Mesenchymal stem cell (in vitro differentiated cells and primary cell): ENCODE measurements around the gene PLSCR4.

Experiments used
- DNase-seq: peaks from one replicate; pipeline ENCODE4 v3.0.0-alpha.2; 2013
- H2AFZ ChIP-seq: one replicate; pipeline ENCODE4 v1.6.1; 2013; ENCODE audit warnings: low read depth, mild to moderate bottlenecking, control low read depth, inconsistent platforms, low read length, moderate library complexity
- H2AK5ac ChIP-seq: 2 replicates; pipeline ENCODE4 v1.6.1; 2013; ENCODE audit warnings: low read length, moderate library complexity, mild to moderate bottlenecking, inconsistent platforms; ENCODE audit not compliant: severe bottlenecking
- H2BK120ac ChIP-seq: one replicate; pipeline ENCODE4 v1.6.1; 2013; ENCODE audit warnings: low read depth, mild to moderate bottlenecking, inconsistent platforms, low read length, moderate library complexity
- H2BK12ac ChIP-seq, 2 experiments: one replicate each; pipeline ENCODE4 v1.6.1; 2013; ENCODE audit warnings: inconsistent platforms in 2 of 2, low read length in 2 of 2, mild to moderate bottlenecking in 2 of 2, moderate library complexity in 2 of 2, control low read depth in 1 of 2
- H2BK15ac ChIP-seq: one replicate; pipeline ENCODE4 v1.6.1; 2013; ENCODE audit warnings: mild to moderate bottlenecking, low read depth, inconsistent platforms; ENCODE audit not compliant: poor library complexity, severe bottlenecking
- H2BK5ac ChIP-seq: 2 replicates; pipeline ENCODE4 v1.6.1; 2013; ENCODE audit warnings: low read depth, mild to moderate bottlenecking, low read length, control low read depth, inconsistent platforms; ENCODE audit not compliant: poor library complexity, severe bottlenecking
- H3K14ac ChIP-seq, 2 experiments: one replicate each; pipeline ENCODE4 v1.6.1; 2013; ENCODE audit warnings: inconsistent platforms in 2 of 2, low read length in 2 of 2, control low read depth in 1 of 2, mild to moderate bottlenecking in 1 of 2, moderate library complexity in 1 of 2
- H3K18ac ChIP-seq, 2 experiments: one replicate each; pipeline ENCODE4 v1.6.1; 2013; ENCODE audit warnings: inconsistent platforms in 2 of 2, low read length in 2 of 2, control low read depth in 1 of 2, low read depth in 1 of 2, mild to moderate bottlenecking in 1 of 2
- H3K23ac ChIP-seq, 2 experiments: one replicate each; pipeline ENCODE4 v1.6.1; 2013; ENCODE audit warnings: inconsistent platforms in 2 of 2, low read length in 2 of 2, mild to moderate bottlenecking in 2 of 2, moderate library complexity in 2 of 2, control low read depth in 1 of 2
- H3K27ac ChIP-seq: 2 replicates; pipeline ENCODE4 v1.5.1; 2013; ENCODE audit warnings: mild to moderate bottlenecking, moderate library complexity, low read length, control low read depth, inconsistent platforms; ENCODE audit not compliant: poor library complexity, severe bottlenecking
- H3K27me3 ChIP-seq, 2 experiments: 2 replicates each; pipeline versions ENCODE4 v1.6.1 to v1.7.0; 2013; ENCODE audit warnings: low read length in 2 of 2, mild to moderate bottlenecking in 2 of 2, moderate library complexity in 2 of 2, control low read depth in 1 of 2, inconsistent platforms in 1 of 2; ENCODE audit not compliant: control insufficient read depth in 1 of 2, insufficient read depth in 1 of 2
- H3K36me3 ChIP-seq, 2 experiments: 2 replicates each; pipeline versions ENCODE4 v1.6.1 to v1.7.0; 2013; ENCODE audit warnings: low read length in 2 of 2, control low read depth in 1 of 2, inconsistent platforms in 1 of 2, low read depth in 1 of 2, mild to moderate bottlenecking in 1 of 2; ENCODE audit not compliant: insufficient read depth in 2 of 2, control insufficient read depth in 1 of 2
- H3K4ac ChIP-seq, 2 experiments: one replicate each; pipeline ENCODE4 v1.6.1; 2013; ENCODE audit warnings: inconsistent platforms in 2 of 2, low read length in 2 of 2, mild to moderate bottlenecking in 2 of 2, moderate library complexity in 2 of 2, control low read depth in 1 of 2, low read depth in 1 of 2
- H3K4me1 ChIP-seq: 2 replicates; pipeline ENCODE4 v1.6.1; 2013; ENCODE audit warnings: low read depth, low read length, control low read depth; ENCODE audit not compliant: control insufficient read depth, insufficient read depth
- H3K4me2 ChIP-seq: 2 replicates; pipeline ENCODE4 v1.6.1; 2013; ENCODE audit warnings: low read length, mild to moderate bottlenecking, inconsistent platforms; ENCODE audit not compliant: poor library complexity, severe bottlenecking
- H3K4me3 ChIP-seq, 2 experiments: 2 replicates each; pipeline versions ENCODE4 v1.5.1 to v1.7.0; 2013; ENCODE audit warnings: low read length in 2 of 2, mild to moderate bottlenecking in 2 of 2, control low read depth in 1 of 2, low read depth in 1 of 2; ENCODE audit not compliant: insufficient read depth in 1 of 2
- H3K79me1 ChIP-seq: replicated peaks from 2 replicates; pipeline ENCODE4 v1.6.1; 2013; ENCODE audit warnings: mild to moderate bottlenecking, control low read depth, low read length, inconsistent platforms; ENCODE audit not compliant: poor library complexity, severe bottlenecking
- H3K9ac ChIP-seq: 2 replicates; pipeline ENCODE4 v1.7.0; 2013; ENCODE audit warnings: mild to moderate bottlenecking, low read length, moderate library complexity
- H3K9me3 ChIP-seq: 2 replicates; pipeline ENCODE4 v1.7.0; 2013; ENCODE audit warnings: mild to moderate bottlenecking, low read length; ENCODE audit not compliant: control insufficient read depth
- H4K8ac ChIP-seq: one replicate; pipeline ENCODE4 v1.6.1; 2013; ENCODE audit warnings: inconsistent platforms, mild to moderate bottlenecking, low read length, moderate library complexity
- H4K91ac ChIP-seq: one replicate; pipeline ENCODE4 v1.6.1; 2013; ENCODE audit warnings: mild to moderate bottlenecking, low read length, inconsistent platforms
- WGBS: methylation state at CpG from one replicate; pipeline ENCODE4 v1.1.7; 2013; ENCODE audit warnings: mixed read lengths; 5-methylcytosine and 5-hydroxymethylcytosine counted together

PLSCR4 gene

GRCh38 chr3:146280864-146281263 is 30.0 kb upstream of the PLSCR4 start:
- no peak overlapping the region for H2BK5ac ChIP-seq
- no peak for DNase-seq
- WGBS = 86% methylated on average over 4 of the region's 4 CpGs
- H2BK120ac ChIP-seq = no peak overlapping the region
- no peak overlapping the region for H3K27ac ChIP-seq
- no peak overlapping the region for H3K4me2 ChIP-seq
- H3K4ac ChIP-seq = no peak overlapping the region
- H4K8ac ChIP-seq = no peak overlapping the region
- no peak overlapping the region for H2BK12ac ChIP-seq
- H2AFZ ChIP-seq = no peak overlapping the region
- no peaks in the 10 kb centered on the region for H3K79me1 ChIP-seq
- H3K18ac ChIP-seq = no peak overlapping the region
- H3K9ac ChIP-seq = no peak overlapping the region
- no peak overlapping the region for H4K91ac ChIP-seq
- no peaks in the 10 kb centered on the region for H3K36me3 ChIP-seq
- H3K14ac ChIP-seq = no peak overlapping the region
- no peaks in the 10 kb centered on the region for H3K27me3 ChIP-seq
- no peak overlapping the region for H3K4me3 ChIP-seq
- H2AK5ac ChIP-seq = no peak overlapping the region
- H3K23ac ChIP-seq = no peak overlapping the region
- H3K9me3 ChIP-seq = no peaks in the 10 kb centered on the region
- H2BK15ac ChIP-seq = no peak overlapping the region
- H3K4me1 ChIP-seq = no peaks in the 10 kb centered on the region

- Histone ChIP-seq H2BK12ac (no peak overlapping the region), H3K4me2 (no peak overlapping the region), H2AFZ (no peak overlapping the region), H3K27me3 (no peaks in the 10 kb centered on the region), H3K36me3 (no peaks in the 10 kb centered on the region), H3K9ac (no peak overlapping the region), H3K18ac (no peak overlapping the region), H2BK15ac (no peak overlapping the region), H2BK120ac (no peak overlapping the region), H4K8ac (no peak overlapping the region), H3K4me1 (no peaks in the 10 kb centered on the region), H2AK5ac (no peak overlapping the region), H3K79me1 (no peaks in the 10 kb centered on the region), H3K4ac (no peak overlapping the region), H3K14ac (no peak overlapping the region), H3K23ac (no peak overlapping the region), H2BK5ac (no peak overlapping the region), H3K4me3 (no peak overlapping the region), H3K27ac (no peak overlapping the region), H3K9me3 (no peaks in the 10 kb centered on the region), H4K91ac (no peak overlapping the region)
- 89% methylated on average over 3 of the region's 3 CpGs for WGBS
- DNase-seq = no peak
Observed at GRCh38 chr3:146279951-146280350, 29.0 kb upstream of the PLSCR4 start.

GRCh38 chr3:146279013-146279412 is 28.1 kb upstream of the PLSCR4 start:
- Histone ChIP-seq H2BK12ac (no peak overlapping the region), H3K9ac (no peak overlapping the region)
- WGBS = 96% methylated on average over 1 of the region's 2 CpGs

GRCh38 chr3:146277953-146278631 is 27.2 kb upstream of the PLSCR4 start:
- no peak overlapping the region for H2AK5ac ChIP-seq
- DNase-seq = peak; percentile 51
- no peaks in the 10 kb centered on the region for H3K9me3 ChIP-seq
- no peak overlapping the region for H3K27ac ChIP-seq
- no peak overlapping the region for H2BK120ac ChIP-seq
- no peaks in the 10 kb centered on the region for H3K27me3 ChIP-seq
- H3K23ac ChIP-seq = no peak overlapping the region
- no peak overlapping the region for H2BK15ac ChIP-seq
- no peak overlapping the region for H3K14ac ChIP-seq
- 96% methylated on average over 2 of the region's 2 CpGs for WGBS
- H4K8ac ChIP-seq = no peak overlapping the region
- no peaks in the 10 kb centered on the region for H3K4me1 ChIP-seq
- H3K18ac ChIP-seq = no peak overlapping the region
- H2AFZ ChIP-seq = no peak overlapping the region
- H3K4me3 ChIP-seq = no peak overlapping the region
- no peak overlapping the region for H3K4ac ChIP-seq
- H3K36me3 ChIP-seq = no peaks in the 10 kb centered on the region
- no peak overlapping the region for H2BK12ac ChIP-seq
- no peak overlapping the region for H4K91ac ChIP-seq
- H2BK5ac ChIP-seq = no peak overlapping the region
- H3K4me2 ChIP-seq = no peak overlapping the region
- H3K79me1 ChIP-seq = no peaks in the 10 kb centered on the region
- H3K9ac ChIP-seq = peak overlapping the region; percentile 53

More at GRCh38 chr3:146279013-146279412, 28.1 kb upstream of the PLSCR4 start:
- H3K14ac ChIP-seq = no peak overlapping the region
- H2BK15ac ChIP-seq = no peak overlapping the region
- no peaks in the 10 kb centered on the region for H3K36me3 ChIP-seq
- no peaks in the 10 kb centered on the region for H3K4me1 ChIP-seq
- no peaks in the 10 kb centered on the region for H3K27me3 ChIP-seq
- no peak overlapping the region for H2BK5ac ChIP-seq
- H3K18ac ChIP-seq = no peak overlapping the region
- H3K23ac ChIP-seq = no peak overlapping the region
- no peak overlapping the region for H3K4me3 ChIP-seq
- no peak overlapping the region for H2AK5ac ChIP-seq
- H3K4ac ChIP-seq = no peak overlapping the region
- H2AFZ ChIP-seq = no peak overlapping the region
- no peak overlapping the region for H3K4me2 ChIP-seq
- no peak overlapping the region for H3K27ac ChIP-seq
- H4K8ac ChIP-seq = no peak overlapping the region
- no peaks in the 10 kb centered on the region for H3K9me3 ChIP-seq
- no peak overlapping the region for H2BK120ac ChIP-seq
- H4K91ac ChIP-seq = no peak overlapping the region
- no peaks in the 10 kb centered on the region for H3K79me1 ChIP-seq
- no peak for DNase-seq
